GM21528 (cell line): Measurements from ENCODE around the gene PRC1.

Experiments used
- ATAC-seq: cut with Tn5 transposase; IDR thresholded peaks from one replicate; pipeline ENCODE4 v1.9.1; 2021; ENCODE audit warnings: mild to moderate bottlenecking, moderate library complexity; ENCODE audit not compliant: unreplicated experiment, low FRiP score

Gene PRC1

DNA sequence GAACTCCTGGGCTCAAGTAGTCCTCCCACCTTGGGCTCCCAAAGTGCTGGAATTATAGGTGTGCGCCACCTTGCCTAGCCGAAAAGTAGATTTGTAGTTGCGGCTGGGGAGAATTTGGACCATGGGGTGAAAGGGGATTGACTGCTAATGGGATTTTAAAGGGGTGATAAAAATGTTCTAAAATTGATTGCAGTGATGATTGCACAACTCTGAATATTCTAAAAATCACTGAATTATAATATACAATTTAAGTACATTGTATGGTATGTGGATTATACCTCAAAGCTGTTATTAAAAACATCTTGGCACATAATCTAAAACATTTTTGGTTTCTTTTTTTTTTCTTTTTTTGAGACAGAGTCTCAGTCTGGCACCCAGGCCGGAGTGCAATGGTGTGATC is 3.9 kb downstream of the PRC1 start:
- ATAC-seq, result no peak

DNA sequence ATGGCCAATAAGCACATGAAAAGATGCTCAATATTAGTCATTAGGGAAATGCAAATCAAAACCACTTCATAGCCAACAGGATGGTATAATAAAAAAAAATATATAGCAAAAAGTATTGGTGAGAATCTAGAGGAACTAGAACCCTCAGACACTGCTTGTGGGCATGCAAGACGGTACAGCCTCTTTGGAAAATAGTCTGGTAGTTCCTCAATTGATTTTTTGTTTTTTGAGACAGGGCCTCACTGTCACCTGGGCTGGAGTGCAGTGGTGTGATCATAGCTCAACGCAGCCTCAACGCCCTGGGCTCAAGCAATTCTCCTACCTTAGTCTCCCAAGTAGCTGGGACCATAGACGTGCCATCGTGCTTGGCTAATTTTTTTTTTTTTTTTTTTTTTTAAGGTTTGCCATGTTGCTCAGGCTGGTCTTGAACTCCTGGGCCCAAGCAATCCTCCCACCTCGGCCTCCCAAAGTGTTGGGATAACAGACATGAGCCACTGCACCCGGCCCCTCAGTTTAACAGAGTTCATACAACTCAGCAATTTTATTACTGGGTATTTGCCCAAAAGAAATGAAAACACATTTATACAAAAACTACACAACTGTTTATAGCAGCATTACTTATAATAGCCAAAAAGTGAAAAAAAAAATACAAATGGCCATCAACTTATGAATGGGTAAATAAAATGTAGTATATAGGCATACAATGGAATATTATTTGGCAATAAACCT is 5.1 kb downstream of the PRC1 start:
- no peak for ATAC-seq

DNA sequence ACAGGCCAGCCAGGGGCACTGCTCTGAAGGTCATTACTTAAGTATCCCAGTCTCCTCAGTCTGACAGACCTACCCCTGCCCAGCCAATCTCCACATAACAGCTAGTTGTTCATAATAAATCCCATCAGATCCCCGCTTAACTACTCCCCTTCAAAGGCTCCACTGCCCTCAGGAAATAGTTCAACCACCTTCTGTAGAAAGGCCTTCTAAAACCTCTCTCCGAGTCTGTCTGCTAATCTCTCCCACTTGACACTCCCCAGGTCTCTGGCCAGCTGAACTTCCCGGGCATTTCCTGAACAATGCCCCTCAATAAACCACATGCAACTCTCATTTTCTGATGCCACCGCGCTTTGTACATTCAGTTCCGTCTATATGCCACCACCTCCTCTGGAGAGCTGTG is 6.0 kb downstream of the PRC1 start:
- ATAC-seq, result no peak

DNA sequence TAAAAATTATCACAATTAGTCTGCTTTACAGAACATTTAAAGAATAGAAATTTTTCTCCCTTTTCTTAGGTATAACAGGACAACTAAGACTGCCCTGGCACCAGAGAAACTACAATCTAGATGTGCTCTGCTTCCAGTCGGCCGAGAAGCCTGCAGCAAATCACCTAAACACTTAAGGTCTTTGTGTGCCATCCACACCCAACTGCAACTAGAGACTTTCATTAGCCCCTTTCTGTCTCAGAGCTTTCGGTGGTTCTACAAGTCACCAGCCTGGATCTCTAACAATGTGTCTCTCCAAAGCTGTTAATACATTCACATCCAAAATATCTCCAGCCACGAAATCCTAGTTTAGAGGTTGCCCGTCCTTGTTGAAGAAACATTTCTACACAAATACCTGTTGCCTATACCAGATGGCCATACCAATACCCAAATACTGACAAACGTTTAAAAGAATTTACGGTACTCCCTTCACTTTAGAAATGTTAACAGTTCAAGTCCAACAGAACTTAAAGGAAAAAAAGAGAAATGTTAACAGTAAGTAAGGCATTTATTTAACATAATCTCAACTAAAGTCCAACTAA is 6.7 kb downstream of the PRC1 start:
- ATAC-seq, result no peak

- ATAC-seq, result peak; percentile 44
These were observed 7.4 kb downstream of the PRC1 start for GRCh38 chr15:90986790-90987507.

DNA sequence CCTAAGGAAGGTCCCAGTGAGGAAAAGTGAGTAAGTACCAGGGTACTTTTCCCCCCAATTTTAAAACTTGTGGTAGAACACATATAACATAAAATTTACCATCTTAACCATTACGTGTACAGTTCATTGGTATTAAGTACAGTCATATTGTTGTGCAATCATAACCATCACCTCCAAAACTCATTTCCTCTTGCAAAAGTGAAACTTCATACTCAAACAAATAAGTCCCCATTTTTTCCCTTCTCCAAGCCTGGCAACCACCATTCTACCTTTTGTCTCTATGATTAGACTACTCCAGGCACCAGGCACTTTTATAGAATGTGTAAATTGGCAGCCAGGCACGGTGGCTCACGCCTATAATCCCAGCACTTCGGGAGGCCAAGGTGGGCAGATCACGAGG is 12.2 kb downstream of the PRC1 start:
- peak; percentile 35 for ATAC-seq

DNA sequence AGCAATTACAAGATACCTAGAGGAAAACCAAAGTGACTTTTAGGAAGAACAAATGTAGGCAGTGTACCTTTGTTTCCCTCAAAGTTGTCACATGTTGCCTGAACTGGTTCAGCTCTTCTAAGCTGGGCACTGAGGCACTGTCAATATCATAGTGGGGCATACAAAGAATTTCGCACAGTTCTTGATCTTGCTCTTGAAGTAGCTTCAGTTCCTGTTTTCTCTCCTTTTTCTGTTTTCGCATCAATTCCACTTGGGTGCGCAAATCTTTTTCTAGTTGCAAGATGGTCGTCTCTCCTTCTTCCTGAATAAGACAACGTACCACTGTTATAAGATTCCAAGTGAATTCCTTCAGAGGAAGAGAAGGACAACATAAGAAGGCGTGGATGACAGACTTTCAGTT is 12.7 kb downstream of the PRC1 start:
- ATAC-seq, result peak; percentile 77

DNA sequence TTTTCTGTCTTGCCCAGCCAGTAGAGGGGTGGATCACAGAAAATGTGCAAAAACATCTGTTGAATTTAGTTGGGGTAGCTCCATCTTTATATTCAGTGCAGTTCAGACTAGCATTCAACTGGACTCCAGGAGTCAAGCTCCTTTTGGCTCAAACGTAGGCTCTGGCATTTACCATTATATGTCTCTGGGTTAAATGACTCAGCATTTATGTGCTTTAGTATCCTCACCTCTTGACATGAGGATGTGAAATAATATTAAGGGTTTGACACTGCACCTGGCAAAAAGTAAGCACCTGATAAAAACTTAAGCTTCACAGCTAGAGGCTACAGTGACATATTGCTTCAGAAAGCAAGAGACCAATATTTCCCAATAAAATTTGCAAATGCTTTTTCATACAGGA is 14.8 kb downstream of the PRC1 start:
- no peak for ATAC-seq

DNA sequence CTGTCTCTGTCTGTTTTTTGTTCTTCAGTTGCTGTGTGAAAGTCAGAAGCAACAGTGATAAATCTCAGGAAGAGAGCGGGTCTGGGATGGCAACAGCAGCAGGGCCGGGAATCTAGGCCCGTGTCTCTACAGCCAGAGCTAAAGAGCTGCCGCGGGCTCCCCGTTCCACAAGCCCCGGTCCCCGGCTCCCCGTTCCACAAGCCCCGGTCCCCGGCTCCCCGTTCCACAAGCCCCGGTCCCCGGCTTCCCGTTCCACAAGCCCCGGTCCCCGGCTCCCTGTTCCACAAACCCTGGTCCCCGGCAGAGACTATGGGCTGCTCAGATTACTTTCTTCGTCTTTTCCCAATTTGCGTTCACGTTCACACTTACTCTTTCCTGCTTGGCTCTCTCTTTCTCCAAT is 20.1 kb downstream of the PRC1 start:
- no peak for ATAC-seq

DNA sequence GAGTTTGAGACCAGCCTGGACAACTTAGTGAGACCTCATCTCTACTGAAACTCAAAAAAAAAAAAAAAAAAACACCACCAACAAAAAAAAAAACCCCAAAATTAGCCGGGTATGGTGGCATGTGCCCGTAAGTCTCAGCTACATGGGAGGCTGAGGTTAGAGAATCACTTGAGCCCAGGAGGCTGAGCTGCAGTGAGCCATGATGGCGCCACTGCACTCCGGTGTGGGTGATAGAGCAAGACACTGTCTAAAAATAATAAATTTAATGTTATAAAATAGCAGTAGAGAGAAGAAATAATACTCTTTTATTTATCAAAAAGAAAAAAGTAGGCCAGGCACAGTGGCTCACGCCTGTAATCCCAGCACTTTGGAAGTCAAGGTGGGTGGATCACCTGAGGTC is 22.2 kb downstream of the PRC1 start:
- ATAC-seq, result no peak

- ATAC-seq, result no peak
These were observed 24.1 kb downstream of the PRC1 start for GRCh38 chr15:90970274-90970673.

- no peak for ATAC-seq
These were observed 25.9 kb downstream of the PRC1 start for GRCh38 chr15:90968434-90968833.

DNA sequence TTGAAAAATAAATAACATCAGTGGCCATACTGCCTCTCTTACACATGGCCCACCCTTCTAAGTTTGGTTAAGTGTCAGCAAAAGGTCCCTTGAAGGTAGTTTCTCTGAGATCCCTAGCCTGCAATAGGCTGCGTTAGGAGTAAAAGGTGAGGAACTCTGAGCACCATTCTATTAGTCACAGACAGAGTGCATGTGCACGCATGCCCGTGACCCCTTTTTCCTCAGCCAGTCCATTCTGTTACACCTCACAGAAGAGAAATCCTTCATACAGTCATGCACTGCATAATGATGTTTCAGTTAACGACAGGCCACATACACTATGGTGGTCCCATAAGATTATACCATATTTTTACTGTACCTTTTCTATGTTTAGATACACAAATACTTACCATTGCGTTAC is 27.1 kb downstream of the PRC1 start:
- ATAC-seq, result no peak

DNA sequence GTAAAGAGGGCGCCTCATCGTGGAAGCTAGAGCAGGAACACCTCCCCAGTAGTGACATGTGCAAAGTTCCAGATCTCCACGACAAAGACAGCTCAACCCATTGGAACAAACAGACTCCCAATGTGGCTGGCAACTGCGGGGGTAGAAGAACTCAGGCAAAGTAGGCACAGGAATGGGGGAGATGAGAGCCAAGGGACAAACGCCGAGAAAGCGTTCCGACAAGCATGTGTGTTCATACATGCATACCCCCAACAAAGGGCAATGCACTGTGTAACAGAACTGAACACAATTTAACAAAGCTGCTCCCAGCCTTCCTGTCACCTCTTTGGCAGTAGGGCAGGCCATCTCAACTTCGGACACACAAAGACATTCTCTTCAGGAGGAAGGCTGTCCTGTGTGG is 28.1 kb downstream of the PRC1 start:
- ATAC-seq, result no peak

DNA sequence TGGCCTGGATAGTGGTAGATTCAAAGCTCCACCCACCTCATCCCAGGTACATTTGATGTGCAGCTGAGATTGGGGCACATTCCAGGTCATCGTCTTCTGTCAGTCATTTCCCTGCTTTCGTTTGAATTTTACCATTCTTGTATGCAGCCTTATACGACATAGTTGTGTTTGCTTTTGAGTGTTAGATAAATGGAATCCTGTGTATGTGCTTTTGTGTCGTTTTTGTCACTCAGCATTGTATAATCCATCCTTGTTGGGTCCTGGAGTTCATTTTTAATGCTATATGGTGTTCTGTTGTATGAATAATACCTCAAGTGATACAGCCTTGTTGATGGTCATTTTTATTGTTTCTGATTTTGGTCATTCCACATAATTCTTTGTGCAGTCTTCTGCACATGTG is 32.3 kb downstream of the PRC1 start:
- ATAC-seq, result no peak

DNA sequence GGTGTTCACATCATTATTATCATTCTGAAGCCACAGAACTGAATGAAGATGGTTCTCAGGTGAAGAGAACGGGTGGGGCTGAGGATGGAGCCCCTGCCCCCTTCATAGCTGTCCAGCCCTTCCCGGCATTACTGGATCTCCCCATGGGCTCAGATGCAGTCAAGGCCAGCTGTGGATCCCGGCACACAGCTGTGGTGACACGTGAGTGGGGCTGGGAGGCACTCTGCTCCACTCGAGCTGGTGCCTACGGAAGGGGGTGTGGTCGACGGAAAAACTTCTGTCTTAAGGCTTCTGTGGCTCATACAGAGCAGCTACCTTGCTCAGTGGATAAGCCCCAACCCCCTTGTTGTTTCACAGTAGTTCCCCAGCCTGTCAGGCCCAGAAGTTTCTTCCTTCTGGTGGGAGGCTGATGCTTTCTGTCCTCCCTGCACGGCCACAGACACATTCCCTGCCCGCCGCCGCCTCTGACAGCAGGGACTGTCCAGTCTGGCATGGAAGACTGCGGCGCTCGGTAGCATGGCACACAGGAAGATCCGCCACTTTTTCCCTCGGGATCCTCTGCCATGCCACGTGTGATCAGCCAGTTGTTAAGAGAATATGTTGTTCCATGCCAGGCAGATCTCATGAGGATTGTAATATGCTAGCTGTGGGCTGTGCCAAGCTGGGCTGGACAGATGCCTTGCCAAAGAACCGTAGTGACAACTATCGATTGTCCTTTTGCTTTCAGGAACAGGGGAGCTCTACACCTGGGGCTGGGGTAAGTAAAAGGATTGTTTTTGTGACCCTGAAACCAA is 33.8 kb downstream of the PRC1 start:
- ATAC-seq, result no peak

DNA sequence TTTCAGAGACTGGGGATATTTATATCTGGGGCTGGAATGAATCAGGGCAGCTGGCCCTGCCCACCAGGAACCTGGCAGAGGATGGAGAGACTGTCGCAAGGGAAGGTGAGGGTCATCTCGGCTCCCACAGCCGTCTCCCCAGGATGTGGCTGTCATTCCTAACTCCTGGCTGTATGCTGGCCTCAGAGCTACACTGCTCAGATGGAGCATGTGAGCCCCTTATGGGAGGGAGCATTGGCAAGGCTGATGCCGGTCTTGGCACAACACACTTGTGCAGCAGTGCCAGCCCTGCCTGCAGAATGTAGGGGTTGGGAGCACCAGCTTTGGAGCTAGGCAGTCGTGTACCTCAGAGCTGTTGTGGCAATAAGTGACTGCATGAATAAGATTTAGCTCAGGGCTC is 34.4 kb downstream of the PRC1 start:
- no peak for ATAC-seq

DNA sequence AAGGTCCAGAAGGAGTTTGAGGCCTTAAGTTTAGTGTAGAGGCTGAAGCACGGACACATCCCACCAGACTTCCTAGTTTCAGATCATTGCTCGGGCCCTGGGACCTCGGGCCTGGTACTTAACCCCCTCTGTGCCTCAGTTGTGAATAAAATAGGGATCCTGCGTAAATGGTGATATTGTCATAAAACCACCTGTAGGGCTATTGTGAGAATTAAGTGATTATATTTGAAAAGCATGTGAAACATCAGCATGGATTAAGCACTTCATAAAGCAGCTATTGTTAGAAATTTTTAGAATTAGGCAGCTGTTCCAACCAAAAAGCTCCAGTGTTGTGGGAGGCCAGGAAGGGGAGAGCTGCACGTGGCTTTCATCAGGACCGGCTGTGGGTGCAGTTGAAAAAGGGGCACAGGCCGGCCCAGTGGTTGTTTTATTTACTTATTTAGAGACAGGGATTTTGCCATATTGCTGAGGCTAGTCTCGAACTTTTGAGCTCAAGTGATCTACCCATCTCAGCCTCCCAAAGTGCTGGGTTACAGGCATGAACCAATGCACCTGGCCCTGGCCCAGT is 35.2 kb downstream of the PRC1 start:
- no peak for ATAC-seq

- ATAC-seq, result no peak
These were observed 36.5 kb downstream of the PRC1 start for GRCh38 chr15:90957791-90958190.

GRCh38 chr15:90957031-90957790 is 37.1 kb downstream of the PRC1 start:
- no peak for ATAC-seq
